ENCODE measurements around the gene SGSH.
"Not testable (repeated sequence)": the region's sequence is repeated elsewhere in the genome, so short reads cannot be mapped to it uniquely, and the experiment has no call there.

SGSH gene

DNA sequence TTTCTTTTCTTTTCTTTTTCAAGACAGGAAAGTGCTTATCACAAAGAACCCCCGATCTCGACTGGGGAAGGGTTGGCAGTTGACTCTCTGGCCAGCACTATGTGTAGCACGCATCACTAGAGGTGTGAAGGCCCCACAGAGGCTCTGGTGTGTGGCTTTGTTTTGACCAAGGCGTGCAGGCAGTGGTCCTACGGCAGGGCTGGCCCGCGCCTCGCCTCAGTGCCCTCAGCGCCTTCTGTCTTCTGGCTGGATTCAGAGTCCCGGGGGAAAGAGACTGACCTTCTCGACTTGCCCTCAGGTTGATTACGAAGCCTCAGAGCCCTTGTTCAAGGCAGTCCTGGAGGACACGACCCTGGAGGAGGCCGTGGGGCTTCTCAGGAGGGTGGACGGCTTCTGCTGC, 18.7 kb downstream of the SGSH start:
- H3K27me3 ChIP-seq (ENCODE audit: control insufficient read depth in 1 of 2, insufficient read depth in 2 of 2, low read length in 2 of 2), result no peaks in the 10 kb centered on the region
- H3K9me3 ChIP-seq (ENCODE audit: control insufficient read depth in 1 of 2, low read length in 2 of 2), result no peaks in the 10 kb centered on the region
- H3K4me1 ChIP-seq (ENCODE audit: control insufficient read depth in 1 of 2, insufficient read depth in 2 of 2, low read length in 2 of 2), result no peaks in the 10 kb centered on the region
- H3K4me3 ChIP-seq (ENCODE audit: low read depth in 1 of 2, low read length in 2 of 2), result no peak overlapping the region
- no peak overlapping the region for H3K27ac ChIP-seq (ENCODE audit: low read depth, low read length)
- peaks cover 0 to 2% of the 10 kb centered on the region in 2 donors for H3K36me3 ChIP-seq (ENCODE audit: control insufficient read depth in 1 of 2, insufficient read depth in 2 of 2, low read length in 2 of 2)
- no peak overlapping the region for H3K9ac ChIP-seq (ENCODE audit: low read depth in 1 of 2, low read length in 2 of 2)

DNA sequence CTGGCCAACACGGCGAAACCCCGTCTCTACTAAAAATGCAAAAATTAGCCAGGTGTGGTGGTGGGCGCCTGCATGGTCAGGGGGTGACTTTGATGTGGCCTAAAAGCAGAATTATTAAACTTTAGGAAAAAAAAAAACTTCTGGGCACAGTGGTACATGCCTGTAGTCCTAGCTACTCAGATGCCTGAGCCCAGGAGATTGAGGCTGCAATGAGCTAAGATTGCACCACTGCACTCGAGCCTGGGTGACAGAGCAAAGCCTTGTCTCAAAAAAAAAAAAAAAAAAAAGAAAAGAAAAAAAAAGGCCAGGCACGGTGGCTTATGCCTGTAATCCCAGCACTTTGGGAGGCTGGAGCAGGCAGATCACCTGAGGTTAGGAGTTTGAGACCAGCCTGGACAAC, 20.8 kb downstream of the SGSH start:
- not testable (repeated sequence) for H3K4me1 ChIP-seq (ENCODE audit: control insufficient read depth in 1 of 2, insufficient read depth in 2 of 2, low read length in 2 of 2); H3K27me3 ChIP-seq (ENCODE audit: control insufficient read depth in 1 of 2, insufficient read depth in 2 of 2, low read length in 2 of 2); H3K27ac ChIP-seq (ENCODE audit: low read depth, low read length); H3K36me3 ChIP-seq (ENCODE audit: control insufficient read depth in 1 of 2, insufficient read depth in 2 of 2, low read length in 2 of 2); H3K9me3 ChIP-seq (ENCODE audit: control insufficient read depth in 1 of 2, low read length in 2 of 2); H3K4me3 ChIP-seq (ENCODE audit: low read depth in 1 of 2, low read length in 2 of 2); H3K9ac ChIP-seq (ENCODE audit: low read depth in 1 of 2, low read length in 2 of 2)

DNA sequence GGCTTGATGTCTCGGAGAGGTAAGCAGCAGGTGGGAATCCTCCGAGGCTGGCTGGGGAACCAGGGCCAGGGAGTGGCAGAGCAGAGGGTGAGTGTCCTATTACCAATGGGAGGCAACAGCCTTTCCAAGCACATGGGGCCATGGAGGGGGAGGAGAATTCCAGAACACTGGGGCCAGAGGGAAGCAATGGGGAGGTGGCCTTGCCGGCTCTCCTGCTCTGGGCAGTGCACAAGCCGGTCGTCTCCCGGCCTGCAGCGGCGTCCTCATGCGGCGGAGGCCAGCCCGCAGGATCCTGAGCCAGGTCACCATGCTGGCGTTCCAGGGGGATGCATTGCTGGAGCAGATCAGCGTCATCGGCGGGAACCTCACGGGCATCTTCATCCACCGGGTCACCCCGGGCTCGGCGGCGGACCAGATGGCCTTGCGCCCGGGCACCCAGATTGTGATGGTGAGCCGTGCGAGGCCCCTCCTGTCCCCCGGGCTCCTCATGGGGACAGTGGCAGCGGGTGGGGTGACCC, 21.9 kb downstream of the SGSH start:
- Histone ChIP-seq H3K4me3 (ENCODE audit: low read depth in 1 of 2, low read length in 2 of 2) (no peak overlapping the region), H3K36me3 (ENCODE audit: control insufficient read depth in 1 of 2, insufficient read depth in 2 of 2, low read length in 2 of 2) (no peaks in the 10 kb centered on the region)

DNA sequence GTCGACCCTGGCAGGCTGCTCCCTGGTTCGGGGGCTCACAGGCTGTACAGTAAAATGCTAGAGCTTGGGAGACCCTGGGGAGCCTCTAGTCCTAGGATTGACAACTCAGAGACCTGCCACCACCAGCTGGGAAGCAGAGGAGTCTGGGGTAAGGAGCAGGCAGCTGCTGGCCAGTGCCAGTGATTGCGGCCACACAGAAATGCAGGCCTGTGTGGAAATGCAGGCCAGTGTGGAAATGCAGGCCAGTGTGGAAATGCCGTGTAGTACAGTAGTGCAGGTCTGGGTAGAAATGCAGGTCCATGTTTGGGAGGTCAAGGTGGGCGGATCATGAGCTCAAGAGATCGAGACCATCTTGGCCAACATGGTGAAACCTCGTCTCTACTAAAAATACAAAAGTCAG, 23.5 kb downstream of the SGSH start:
- no peaks in the 10 kb centered on the region for H3K27me3 ChIP-seq (ENCODE audit: control insufficient read depth in 1 of 2, insufficient read depth in 2 of 2, low read length in 2 of 2)

More for the DNA sequence above, 21.9 kb downstream of the SGSH start:
- Histone ChIP-seq H3K9ac (ENCODE audit: low read depth in 1 of 2, low read length in 2 of 2) (no peak overlapping the region), H3K9me3 (ENCODE audit: control insufficient read depth in 1 of 2, low read length in 2 of 2) (no peaks in the 10 kb centered on the region), H3K4me1 (ENCODE audit: control insufficient read depth in 1 of 2, insufficient read depth in 2 of 2, low read length in 2 of 2) (no peaks in the 10 kb centered on the region), H3K27ac (ENCODE audit: low read depth, low read length) (no peak overlapping the region), H3K27me3 (ENCODE audit: control insufficient read depth in 1 of 2, insufficient read depth in 2 of 2, low read length in 2 of 2) (no peaks in the 10 kb centered on the region)

DNA sequence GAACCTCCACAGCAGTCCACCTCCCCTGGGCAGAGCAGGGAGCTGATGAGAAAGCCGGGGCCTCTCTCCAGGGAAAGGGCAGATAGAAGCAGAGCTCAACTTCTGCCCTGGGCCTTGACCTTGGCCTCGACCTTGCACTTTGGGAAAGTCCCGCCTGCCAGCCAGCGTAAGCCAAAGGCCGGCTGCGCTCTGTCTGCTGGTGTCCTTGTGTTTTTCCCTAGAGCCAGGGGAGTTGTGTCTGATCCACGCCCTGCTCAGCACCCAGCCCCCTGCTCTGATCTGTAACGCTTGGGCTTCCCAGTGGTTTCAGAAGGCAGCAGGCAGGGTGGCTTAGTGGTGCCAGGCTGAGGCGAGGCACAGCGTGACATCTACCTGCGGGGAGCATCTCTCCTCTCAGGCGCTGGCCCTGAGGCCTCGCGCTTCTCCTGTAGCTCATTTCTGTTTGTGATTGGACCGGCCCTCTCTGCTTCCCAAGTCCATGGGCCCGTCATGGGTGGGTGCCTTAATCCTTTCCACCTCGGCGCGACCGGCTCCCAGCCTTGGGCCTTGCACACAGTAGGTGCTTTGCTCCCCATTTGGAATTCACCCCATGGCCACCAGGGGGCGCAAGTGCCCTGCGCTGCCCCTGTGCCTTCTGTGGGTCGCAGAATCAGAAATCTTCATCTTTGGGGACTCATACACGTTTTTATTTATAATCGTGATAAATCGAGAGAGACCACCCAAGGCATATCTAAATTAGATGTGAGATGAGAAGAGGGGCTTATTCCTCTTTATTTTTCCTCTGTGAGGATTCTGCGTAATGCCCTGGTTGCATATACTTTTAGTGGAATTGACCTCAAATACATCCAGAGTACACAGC, 24.2 kb downstream of the SGSH start:
- no peak overlapping the region for H3K9ac ChIP-seq (ENCODE audit: low read depth in 1 of 2, low read length in 2 of 2)
- no peaks in the 10 kb centered on the region for H3K4me1 ChIP-seq (ENCODE audit: control insufficient read depth in 1 of 2, insufficient read depth in 2 of 2, low read length in 2 of 2)
- no peak overlapping the region for H3K27ac ChIP-seq (ENCODE audit: low read depth, low read length)
- no peaks in the 10 kb centered on the region for H3K9me3 ChIP-seq (ENCODE audit: control insufficient read depth in 1 of 2, low read length in 2 of 2)
- H3K27me3 ChIP-seq (ENCODE audit: control insufficient read depth in 1 of 2, insufficient read depth in 2 of 2, low read length in 2 of 2), result no peaks in the 10 kb centered on the region
- H3K4me3 ChIP-seq (ENCODE audit: low read depth in 1 of 2, low read length in 2 of 2), result no peak overlapping the region
- H3K36me3 ChIP-seq (ENCODE audit: control insufficient read depth in 1 of 2, insufficient read depth in 2 of 2, low read length in 2 of 2), result no peaks in the 10 kb centered on the region

More for the DNA sequence above, 23.5 kb downstream of the SGSH start:
- no peak overlapping the region for H3K4me3 ChIP-seq (ENCODE audit: low read depth in 1 of 2, low read length in 2 of 2)
- H3K9me3 ChIP-seq (ENCODE audit: control insufficient read depth in 1 of 2, low read length in 2 of 2), result no peaks in the 10 kb centered on the region
- H3K9ac ChIP-seq (ENCODE audit: low read depth in 1 of 2, low read length in 2 of 2), result no peak overlapping the region
- no peaks in the 10 kb centered on the region for H3K4me1 ChIP-seq (ENCODE audit: control insufficient read depth in 1 of 2, insufficient read depth in 2 of 2, low read length in 2 of 2)
- H3K36me3 ChIP-seq (ENCODE audit: control insufficient read depth in 1 of 2, insufficient read depth in 2 of 2, low read length in 2 of 2), result no peaks in the 10 kb centered on the region
- no peak overlapping the region for H3K27ac ChIP-seq (ENCODE audit: low read depth, low read length)

DNA sequence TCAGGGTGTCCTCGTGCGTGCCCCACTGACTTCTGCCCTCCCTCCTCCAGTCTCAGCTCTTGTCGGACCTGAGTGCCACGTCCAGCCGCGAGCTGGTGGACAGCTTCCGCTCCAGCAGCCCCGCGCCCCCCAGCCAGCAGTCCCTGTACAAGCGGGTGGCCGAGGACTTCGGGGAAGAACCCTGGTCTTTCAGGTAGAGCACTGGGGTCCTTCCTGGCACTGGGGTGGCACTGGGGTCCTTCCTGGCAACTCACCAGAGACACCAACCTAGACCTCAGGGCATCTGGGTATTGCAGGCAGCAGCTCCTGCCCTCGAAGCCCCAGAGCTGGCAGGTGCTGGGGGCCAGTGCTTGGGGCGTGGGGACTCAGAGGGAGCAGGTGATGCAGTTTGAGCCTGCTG, 25.0 kb downstream of the SGSH start:
- no peak overlapping the region for H3K27ac ChIP-seq (ENCODE audit: low read depth, low read length)
- no peaks in the 10 kb centered on the region for H3K9me3 ChIP-seq (ENCODE audit: control insufficient read depth in 1 of 2, low read length in 2 of 2)
- no peaks in the 10 kb centered on the region for H3K27me3 ChIP-seq (ENCODE audit: control insufficient read depth in 1 of 2, insufficient read depth in 2 of 2, low read length in 2 of 2)
- no peak overlapping the region for H3K9ac ChIP-seq (ENCODE audit: low read depth in 1 of 2, low read length in 2 of 2)
- no peaks in the 10 kb centered on the region for H3K36me3 ChIP-seq (ENCODE audit: control insufficient read depth in 1 of 2, insufficient read depth in 2 of 2, low read length in 2 of 2)
- no peaks in the 10 kb centered on the region for H3K4me1 ChIP-seq (ENCODE audit: control insufficient read depth in 1 of 2, insufficient read depth in 2 of 2, low read length in 2 of 2)
- H3K4me3 ChIP-seq (ENCODE audit: low read depth in 1 of 2, low read length in 2 of 2), result no peak overlapping the region

DNA sequence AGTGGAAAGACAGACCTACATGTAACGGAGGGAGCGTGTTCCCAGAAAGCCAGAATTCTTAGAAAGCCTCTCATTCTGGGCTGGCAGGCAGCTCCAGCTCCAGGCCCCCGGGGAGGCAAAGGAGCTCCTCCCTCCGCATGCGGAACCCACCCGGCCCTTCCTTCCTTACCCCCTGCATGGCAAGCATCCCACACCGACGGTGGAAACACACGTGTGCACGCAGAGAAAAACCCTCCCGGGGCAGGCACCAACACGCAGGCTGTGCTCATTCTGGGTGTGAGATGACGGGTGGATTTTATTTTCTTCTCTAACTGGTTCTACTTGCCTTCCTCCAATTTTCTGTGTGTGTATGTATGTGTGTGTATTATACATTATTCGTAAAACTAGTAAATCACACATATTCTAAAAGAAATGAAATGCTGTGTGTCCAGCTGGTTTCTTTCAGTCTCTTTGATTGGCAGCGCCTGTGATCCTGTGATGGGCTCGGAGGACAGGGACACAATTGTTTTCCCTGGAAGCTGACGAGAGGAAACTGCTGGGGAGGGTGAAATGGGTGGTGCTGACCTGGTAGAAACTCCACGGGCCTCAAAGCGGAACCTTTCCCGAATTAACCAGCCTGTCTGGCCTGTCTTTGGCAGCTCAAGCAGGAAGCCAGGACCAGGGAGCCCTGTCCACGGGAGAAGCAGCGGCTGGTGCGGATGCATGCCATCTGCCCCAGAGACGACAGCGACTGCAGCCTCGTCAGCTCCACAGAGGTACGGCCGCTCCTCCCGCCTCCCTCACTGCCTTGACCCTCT, 28.1 kb downstream of the SGSH start:
- Histone ChIP-seq H3K36me3 (ENCODE audit: control insufficient read depth in 1 of 2, insufficient read depth in 2 of 2, low read length in 2 of 2) (no peaks in the 10 kb centered on the region), H3K27me3 (ENCODE audit: control insufficient read depth in 1 of 2, insufficient read depth in 2 of 2, low read length in 2 of 2) (no peaks in the 10 kb centered on the region), H3K9me3 (ENCODE audit: control insufficient read depth in 1 of 2, low read length in 2 of 2) (no peaks in the 10 kb centered on the region), H3K4me3 (ENCODE audit: low read depth in 1 of 2, low read length in 2 of 2) (no peak overlapping the region), H3K9ac (ENCODE audit: low read depth in 1 of 2, low read length in 2 of 2) (no peak overlapping the region), H3K4me1 (ENCODE audit: control insufficient read depth in 1 of 2, insufficient read depth in 2 of 2, low read length in 2 of 2) (peaks cover 11% of the 10 kb centered on the region in 2 donors), H3K27ac (ENCODE audit: low read depth, low read length) (no peak overlapping the region)

DNA sequence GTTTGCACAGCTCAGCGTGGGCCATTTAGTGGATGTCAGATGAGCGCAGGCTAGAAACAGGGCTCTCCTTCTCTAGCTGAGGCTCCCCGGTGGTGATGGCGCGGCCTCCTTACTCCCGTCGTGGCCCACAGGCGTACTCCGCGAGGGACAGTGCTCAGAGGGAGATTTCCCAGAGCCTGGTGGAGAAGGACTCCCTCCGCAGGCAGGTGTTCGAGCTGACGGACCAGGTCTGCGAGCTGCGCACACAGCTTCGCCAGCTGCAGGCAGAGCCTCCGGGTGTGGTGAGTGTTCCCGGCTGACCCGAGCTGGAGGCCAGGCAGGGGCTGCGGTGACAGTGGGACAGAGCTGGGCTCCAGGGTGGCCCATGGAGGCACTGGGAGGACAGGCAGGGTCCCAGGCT, 28.9 kb downstream of the SGSH start:
- Histone ChIP-seq H3K27ac (ENCODE audit: low read depth, low read length) (no peak overlapping the region), H3K4me3 (ENCODE audit: low read depth in 1 of 2, low read length in 2 of 2) (no peak overlapping the region), H3K9ac (ENCODE audit: low read depth in 1 of 2, low read length in 2 of 2) (no peak overlapping the region), H3K4me1 (ENCODE audit: control insufficient read depth in 1 of 2, insufficient read depth in 2 of 2, low read length in 2 of 2) (peaks cover 11 to 14% of the 10 kb centered on the region in 2 donors), H3K36me3 (ENCODE audit: control insufficient read depth in 1 of 2, insufficient read depth in 2 of 2, low read length in 2 of 2) (no peaks in the 10 kb centered on the region), H3K9me3 (ENCODE audit: control insufficient read depth in 1 of 2, low read length in 2 of 2) (no peaks in the 10 kb centered on the region), H3K27me3 (ENCODE audit: control insufficient read depth in 1 of 2, insufficient read depth in 2 of 2, low read length in 2 of 2) (no peaks in the 10 kb centered on the region)

DNA sequence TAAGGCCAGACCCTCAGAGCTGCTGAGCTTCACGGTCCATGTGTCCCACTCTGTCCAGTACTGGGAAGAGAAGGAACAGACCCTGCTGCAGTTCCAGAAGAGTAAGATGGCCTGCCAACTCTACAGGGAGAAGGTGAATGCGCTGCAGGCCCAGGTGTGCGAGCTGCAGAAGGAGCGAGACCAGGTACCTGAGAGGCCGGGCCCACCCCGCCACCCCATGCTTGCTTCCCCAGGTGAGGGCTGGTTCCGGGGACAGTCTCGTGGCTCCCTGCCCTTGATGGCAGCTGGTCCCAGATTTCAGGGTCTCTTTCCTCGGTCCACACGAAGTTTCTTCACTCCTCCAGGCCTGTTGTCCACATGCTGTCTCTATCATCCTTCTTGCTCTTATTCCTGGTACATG, 29.4 kb downstream of the SGSH start:
- H3K9ac ChIP-seq (ENCODE audit: low read depth in 1 of 2, low read length in 2 of 2), result no peak overlapping the region
- no peak overlapping the region for H3K27ac ChIP-seq (ENCODE audit: low read depth, low read length)
- no peaks in the 10 kb centered on the region for H3K27me3 ChIP-seq (ENCODE audit: control insufficient read depth in 1 of 2, insufficient read depth in 2 of 2, low read length in 2 of 2)
- H3K4me1 ChIP-seq (ENCODE audit: control insufficient read depth in 1 of 2, insufficient read depth in 2 of 2, low read length in 2 of 2), result peaks cover 11 to 14% of the 10 kb centered on the region in 2 donors
- no peaks in the 10 kb centered on the region for H3K36me3 ChIP-seq (ENCODE audit: control insufficient read depth in 1 of 2, insufficient read depth in 2 of 2, low read length in 2 of 2)
- no peak overlapping the region for H3K4me3 ChIP-seq (ENCODE audit: low read depth in 1 of 2, low read length in 2 of 2)
- no peaks in the 10 kb centered on the region for H3K9me3 ChIP-seq (ENCODE audit: control insufficient read depth in 1 of 2, low read length in 2 of 2)

DNA sequence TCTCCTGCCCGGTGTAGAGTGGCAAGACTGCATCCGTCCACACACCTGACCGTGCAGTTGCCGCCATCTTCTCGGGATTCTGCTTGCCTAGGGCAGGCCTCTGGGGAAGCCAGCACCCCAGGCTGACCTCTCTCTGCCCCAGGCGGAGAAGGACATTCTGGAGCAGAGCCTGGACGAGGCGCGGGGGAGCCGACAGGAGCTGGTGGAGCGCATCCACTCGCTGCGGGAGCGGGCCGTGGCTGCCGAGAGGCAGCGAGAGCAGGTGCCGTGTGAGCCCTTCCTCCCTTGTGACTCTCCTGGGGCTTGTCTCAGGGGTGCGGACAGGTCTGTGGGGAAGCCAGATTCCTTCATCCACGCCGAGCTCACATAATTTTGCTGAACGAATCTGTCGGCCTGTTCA, 30.5 kb downstream of the SGSH start:
- Histone ChIP-seq H3K4me3 (ENCODE audit: low read depth in 1 of 2, low read length in 2 of 2) (no peak overlapping the region), H3K27ac (ENCODE audit: low read depth, low read length) (no peak overlapping the region), H3K9ac (ENCODE audit: low read depth in 1 of 2, low read length in 2 of 2) (no peak overlapping the region), H3K4me1 (ENCODE audit: control insufficient read depth in 1 of 2, insufficient read depth in 2 of 2, low read length in 2 of 2) (peaks cover 11 to 14% of the 10 kb centered on the region in 2 donors), H3K9me3 (ENCODE audit: control insufficient read depth in 1 of 2, low read length in 2 of 2) (no peaks in the 10 kb centered on the region), H3K36me3 (ENCODE audit: control insufficient read depth in 1 of 2, insufficient read depth in 2 of 2, low read length in 2 of 2) (no peaks in the 10 kb centered on the region), H3K27me3 (ENCODE audit: control insufficient read depth in 1 of 2, insufficient read depth in 2 of 2, low read length in 2 of 2) (no peaks in the 10 kb centered on the region)
